ENCODE data around the gene GLIS1. TPM values are rescaled to one million over a fixed set of nuclear protein-coding genes. Genes with fewer than 3 reads are reported as not detected.

Gene GLIS1
- total and polyA plus RNA-seq, 10 of the 15 experiments (the other 5 are each of a cell fraction or from before 2014, with no cell fraction given), result not detected

GRCh38 chr1:53505891-53506290, 233.1 kb downstream of the GLIS1 start:
- in situ Hi-C loops (cut with MboI), result no loop called here

More at GRCh38 chr1:53505891-53506290, 233.1 kb downstream of the GLIS1 start:
- Histone ChIP-seq H3K36me3 (ENCODE audit: control insufficient read depth in 2 of 2, insufficient read depth in 2 of 2, low read length in 1 of 2) (no peaks in the 10 kb centered on the region), H3K9me3 (replicated peaks; ENCODE audit: control insufficient read depth, insufficient read depth, low read length) (no peaks in the 10 kb centered on the region), H4K20me1 (ENCODE audit: control insufficient read depth, insufficient read depth) (no peaks in the 10 kb centered on the region), H3K4me3 (no peak overlapping the region), H3K27ac (ENCODE audit: control insufficient read depth, insufficient read depth) (no peak overlapping the region), H3K79me2 (ENCODE audit: control insufficient read depth, insufficient read depth, low read length) (no peaks in the 10 kb centered on the region), H3K4me1 (ENCODE audit: control insufficient read depth, insufficient read depth, low read length) (no peaks in the 10 kb centered on the region), H3K9ac (ENCODE audit: control insufficient read depth, insufficient read depth, low read length) (no peak overlapping the region), H3K4me2 (ENCODE audit: control insufficient read depth, insufficient read depth) (no peak overlapping the region), H3K27me3 (replicated peaks in 1 of 2; ENCODE audit: control insufficient read depth in 2 of 2, insufficient read depth in 2 of 2, low read length in 1 of 2) (no peaks in the 10 kb centered on the region), H2AFZ (ENCODE audit: control insufficient read depth, low read depth, low read length) (no peak overlapping the region)
- FAIRE-seq (no peak), DNase-seq (ENCODE audit: low read depth, low spot score) (no peak), ATAC-seq (no peak)
- SMC1A ChIA-PET (ENCODE audit: uncharacterized antibody, unreplicated experiment), result no interaction called here
- intact Hi-C loops (cut with micrococcal nuclease; ENCODE audit: unreplicated experiment), result no loop called here
- RAD21 ChIA-PET (ENCODE audit: unreplicated experiment), result no interaction called here
- TF ChIP-seq RELA (IDR thresholded peaks at IDR 0.05; ENCODE audit: borderline replicate concordance, partially characterized antibody) (no peak), ELK1 (IDR thresholded peaks at IDR 0.05; ENCODE audit: low read depth, low read length) (no peak), ZNF622 (IDR thresholded peaks at IDR 0.05) (no peak), BCL3 (IDR thresholded peaks at IDR 0.05; ENCODE audit: borderline replicate concordance, insufficient read depth, low read depth, low read length, poor library complexity, severe bottlenecking) (no peak), IKZF2 (IDR thresholded peaks at IDR 0.05) (no peak), IRF3 (IDR thresholded peaks at IDR 0.05) (no peak), PBX3 (IDR thresholded peaks at IDR 0.05; ENCODE audit: insufficient replicate concordance, low read depth, low read length) (no peak), TCF3 (IDR thresholded peaks at IDR 0.05; ENCODE audit: borderline replicate concordance, insufficient read depth, low read depth, low read length) (no peak), BRCA1 (IDR thresholded peaks at IDR 0.05; ENCODE audit: low read depth, low read length) (no peak), MLLT1 (IDR thresholded peaks at IDR 0.05) (no peak), E2F4 (IDR thresholded peaks at IDR 0.05; ENCODE audit: low read depth, low read length) (no peak), CREM (IDR thresholded peaks at IDR 0.05; ENCODE audit: low read depth) (no peak), CBX3 (IDR thresholded peaks at IDR 0.05; ENCODE audit: borderline replicate concordance, low read depth) (no peak), MEF2A (IDR thresholded peaks at IDR 0.05; ENCODE audit: insufficient read depth, low read depth, low read length) (no peak), JUNB (IDR thresholded peaks at IDR 0.05) (no peak)
- WGBS (ENCODE audit: insufficient coverage, insufficient replicate concordance, low lambda C conversion rate, missing lambda C conversion rate), result 35% methylated on average over 13 of the region's 13 CpGs
- CTCF ChIA-PET, result no interaction called here
- POLR2A ChIA-PET, result no interaction called here
- no TSS peak for BruUV-seq (replicated peaks)

All from GM12878 (cell line).